Panc1 (cell line): Measurements from ENCODE around the gene BACE2. TPM values are rescaled to one million over a fixed set of nuclear protein-coding genes. Genes with fewer than 3 reads are reported as not detected.

Source experiments
- ATAC-seq: fragments of 200-7000 bp; cut with Tn5 transposase; 2 replicates; pipeline ENCODE4 v1.9.1; 2020; ENCODE audit warnings: mild to moderate bottlenecking, moderate library complexity
- BruUV-seq: library from RNA; stranded (reverse); fragments of 400-500 nt; replicated peaks from 2 replicates; lab custom pipeline; 2021; lab: Mats Ljungman, UMichigan
- CTCF ChIA-PET: fragments of 300-600 bp; sonication (Branson Sonifier 250); formaldehyde crosslinking; loops from one replicate; lab custom pipeline; 2022; ENCODE audit warnings: antibody characterized with exemption; lab: Charles Lee
- POLR2A ChIA-PET: fragments of 300-600 bp; sonication (Branson Sonifier 250); formaldehyde crosslinking; loops from one replicate; lab custom pipeline; 2022; ENCODE audit warnings: antibody characterized with exemption; lab: Charles Lee
- DNase-seq: peaks from one replicate; pipeline ENCODE4 v3.0.0-alpha.2; 2010; ENCODE audit warnings: low read depth, low spot score
- H3K27ac ChIP-seq: 2 replicates; pipeline ENCODE4 v1.5.1; 2011; ENCODE audit warnings: mild to moderate bottlenecking, low read length, inconsistent platforms
- H3K27me3 ChIP-seq: fragments of 200-500 bp; sonication (Bioruptor generic); 2 replicates; pipeline ENCODE4 v1.6.0; 2014; ENCODE audit warnings: low read length, inconsistent platforms; ENCODE audit not compliant: control insufficient read depth, insufficient read depth
- H3K36me3 ChIP-seq: fragments of 200-500 bp; sonication (Bioruptor generic); 2 replicates; pipeline ENCODE4 v1.5.1; 2014; ENCODE audit warnings: inconsistent platforms, mild to moderate bottlenecking, low read length, moderate library complexity; ENCODE audit not compliant: control insufficient read depth, insufficient read depth
- H3K4me1 ChIP-seq: 2 replicates; pipeline ENCODE4 v1.5.1; 2011; ENCODE audit warnings: inconsistent platforms, mild to moderate bottlenecking, low read length, moderate library complexity; ENCODE audit not compliant: control insufficient read depth, insufficient read depth
- H3K4me3 ChIP-seq, 2 experiments: 2 replicates each; pipeline ENCODE4 v1.5.1; 2011 to 2012; ENCODE audit warnings: low read depth in 2 of 2, low read length in 2 of 2, mild to moderate bottlenecking in 2 of 2, inconsistent platforms in 1 of 2, moderate library complexity in 1 of 2
- H3K9me3 ChIP-seq: fragments of 200-500 bp; sonication (Bioruptor generic); 2 replicates; pipeline ENCODE4 v1.5.1; 2014; ENCODE audit warnings: low read depth, mild to moderate bottlenecking, inconsistent platforms, low read length, moderate library complexity; ENCODE audit not compliant: control insufficient read depth, insufficient read depth
- CTCF ChIP-seq: fragments of 450-650 bp; IDR thresholded peaks from 2 replicates; pipeline ENCODE4 v1.5.1; 2017; ENCODE audit warnings: mild to moderate bottlenecking
- POLR2AphosphoS5 ChIP-seq: IDR thresholded peaks from 2 replicates; pipeline ENCODE4 v1.6.1; 2012; ENCODE audit warnings: mild to moderate bottlenecking, low read depth, low read length, moderate library complexity
- REST ChIP-seq, 2 experiments: IDR thresholded peaks; 2 replicates each; pipeline ENCODE4 v1.6.1; 2011 to 2012; ENCODE audit warnings: low read depth in 2 of 2, control low read depth in 1 of 2, low read length in 1 of 2, mild to moderate bottlenecking in 1 of 2, moderate library complexity in 1 of 2; ENCODE audit not compliant: insufficient read depth in 1 of 2
- SIN3A ChIP-seq: IDR thresholded peaks from 2 replicates; pipeline ENCODE4 v1.6.1; 2012; ENCODE audit warnings: low read depth, mild to moderate bottlenecking, low read length, moderate library complexity, borderline replicate concordance; ENCODE audit not compliant: insufficient read depth
- TCF7L2 ChIP-seq: IDR thresholded peaks from 2 replicates; pipeline ENCODE4 v1.6.1; 2011; ENCODE audit warnings: mild to moderate bottlenecking, low read depth, low read length, inconsistent platforms
- in situ Hi-C: cut with HindIII; loops from 2 replicates; pipeline ENCODE4 v1.10.0; 2016; ENCODE audit warnings: low sequenced_read_pairs, low pct_unique_long_range_greater_than_20kb
- intact Hi-C: fragments of 100-400 bp; cut with micrococcal nuclease; formaldehyde crosslinking; loops from one replicate; pipeline ENCODE4 v1.10.0; 2022; ENCODE audit not compliant: unreplicated experiment
- total RNA-seq: library from RNA; stranded (reverse); gene quantifications from one replicate; pipeline ENCODE4 v1.2.1, GENCODE V29; 2021; ENCODE audit not compliant: unreplicated experiment

The BACE2 gene
- total RNA-seq, 1 experiment from 2014 or later, result 16.3 TPM

- TF ChIP-seq CTCF, result no peak
- no peak for TF ChIP-seq SIN3A
- no peak for TF ChIP-seq POLR2AphosphoS5
- TF ChIP-seq REST (IDR thresholded peaks at IDR 0.05; ENCODE audit: insufficient read depth in 1 of 2, low read depth in 2 of 2, low read length in 1 of 2), result no peak
- no peak for TF ChIP-seq TCF7L2
- Histone ChIP-seq H3K27ac (no peak overlapping the region), H3K9me3 (no peaks in the 10 kb centered on the region), H3K4me1 (no peaks in the 10 kb centered on the region), H3K27me3 (no peaks in the 10 kb centered on the region), H3K36me3 (no peaks in the 10 kb centered on the region), H3K4me3 (no peak overlapping the region)
- intact Hi-C loops (no loop called here), in situ Hi-C loops (no loop called here)
- no TSS peak for BruUV-seq
- peak; percentile 45; the same call in 1 of the 2 replicates for ATAC-seq
- ChIA-PET POLR2A (no interaction called here), CTCF (no interaction called here)
- DNase-seq, result no peak
Measured at GRCh38 chr21:41222247-41223068, 54.5 kb downstream of the BACE2 start.

- intact Hi-C loops, result no loop called here
- Histone ChIP-seq H3K27ac (no peak overlapping the region), H3K4me1 (no peaks in the 10 kb centered on the region), H3K27me3 (no peaks in the 10 kb centered on the region), H3K4me3 (no peak overlapping the region), H3K9me3 (no peaks in the 10 kb centered on the region), H3K36me3 (no peaks in the 10 kb centered on the region)
- ChIA-PET POLR2A (interaction anchor here (0.6 kb wide), 1 partner anchor 105 kb away, joined by 4 read pairs; no protein-coding TSS in a partner anchor), CTCF (no interaction called here)
- no peak for TF ChIP-seq REST (IDR thresholded peaks at IDR 0.05; ENCODE audit: insufficient read depth in 1 of 2, low read depth in 2 of 2, low read length in 1 of 2)
- no peak for TF ChIP-seq POLR2AphosphoS5
- no peak for TF ChIP-seq SIN3A
- TF ChIP-seq TCF7L2, result no peak
- no peak for TF ChIP-seq CTCF
- no peak for ATAC-seq
- in situ Hi-C loops, result no loop called here
- BruUV-seq, result no TSS peak
- DNase-seq, result no peak
Measured at GRCh38 chr21:41226853-41227252, 58.9 kb downstream of the BACE2 start.
